ENCODE data around the gene TLCD1.

The TLCD1 gene

GRCh38 chr17:28755486-28755885, 29.5 kb upstream of the TLCD1 start:
- H3K27ac ChIP-seq (ENCODE audit: low read depth, low read length), result no peak overlapping the region
- no peak overlapping the region for H3K9ac ChIP-seq (ENCODE audit: low read length)
- no peak overlapping the region for H3K4me3 ChIP-seq (ENCODE audit: low read depth in 1 of 2, low read length in 2 of 2)
- H3K36me3 ChIP-seq (ENCODE audit: insufficient read depth, low read length), result peaks cover 11% of the 10 kb centered on the region
- H3K4me1 ChIP-seq (ENCODE audit: insufficient read depth, low read length), result no peaks in the 10 kb centered on the region
- no peaks in the 10 kb centered on the region for H3K27me3 ChIP-seq (ENCODE audit: control insufficient read depth in 1 of 2, insufficient read depth in 2 of 2, low read length in 2 of 2)
- H3K9me3 ChIP-seq (ENCODE audit: low read length), result no peaks in the 10 kb centered on the region

GRCh38 chr17:28751600-28752366, 25.8 kb upstream of the TLCD1 start:
- Histone ChIP-seq H3K27me3 (ENCODE audit: control insufficient read depth in 1 of 2, insufficient read depth in 2 of 2, low read length in 2 of 2) (no peaks in the 10 kb centered on the region), H3K4me1 (ENCODE audit: insufficient read depth, low read length) (peaks cover 3% of the 10 kb centered on the region), H3K9me3 (ENCODE audit: low read length) (no peaks in the 10 kb centered on the region), H3K9ac (ENCODE audit: low read length) (no peak overlapping the region), H3K4me3 (ENCODE audit: low read depth in 1 of 2, low read length in 2 of 2) (no peak overlapping the region), H3K27ac (ENCODE audit: low read depth, low read length) (no peak overlapping the region), H3K36me3 (ENCODE audit: insufficient read depth, low read length) (peaks cover 13% of the 10 kb centered on the region)

GRCh38 chr17:28750178-28751047, 24.4 kb upstream of the TLCD1 start:
- Histone ChIP-seq H3K9ac (ENCODE audit: low read length) (peak overlapping the region; percentile 2), H3K36me3 (ENCODE audit: insufficient read depth, low read length) (peaks cover 13% of the 10 kb centered on the region), H3K27me3 (ENCODE audit: control insufficient read depth in 1 of 2, insufficient read depth in 2 of 2, low read length in 2 of 2) (no peaks in the 10 kb centered on the region), H3K4me1 (ENCODE audit: insufficient read depth, low read length) (peaks cover 16% of the 10 kb centered on the region), H3K9me3 (ENCODE audit: low read length) (no peaks in the 10 kb centered on the region), H3K27ac (ENCODE audit: low read depth, low read length) (no peak overlapping the region), H3K4me3 (ENCODE audit: low read depth in 1 of 2, low read length in 2 of 2) (no peak overlapping the region)

GRCh38 chr17:28749516-28750177, 23.6 kb upstream of the TLCD1 start:
- peaks cover 13% of the 10 kb centered on the region for H3K36me3 ChIP-seq (ENCODE audit: insufficient read depth, low read length)
- H3K27me3 ChIP-seq (ENCODE audit: control insufficient read depth in 1 of 2, insufficient read depth in 2 of 2, low read length in 2 of 2), result no peaks in the 10 kb centered on the region
- H3K9me3 ChIP-seq (ENCODE audit: low read length), result no peaks in the 10 kb centered on the region
- peaks cover 24% of the 10 kb centered on the region for H3K4me1 ChIP-seq (ENCODE audit: insufficient read depth, low read length)
- H3K27ac ChIP-seq (ENCODE audit: low read depth, low read length), result no peak overlapping the region
- no peak overlapping the region for H3K4me3 ChIP-seq (ENCODE audit: low read depth in 1 of 2, low read length in 2 of 2)
- no peak overlapping the region for H3K9ac ChIP-seq (ENCODE audit: low read length)

- H3K27ac ChIP-seq (ENCODE audit: low read depth, low read length), result no peak overlapping the region
- no peak overlapping the region for H3K4me3 ChIP-seq (ENCODE audit: low read depth in 1 of 2, low read length in 2 of 2)
- H3K4me1 ChIP-seq (ENCODE audit: insufficient read depth, low read length), result peaks cover 28% of the 10 kb centered on the region
- no peaks in the 10 kb centered on the region for H3K9me3 ChIP-seq (ENCODE audit: low read length)
- no peak overlapping the region for H3K9ac ChIP-seq (ENCODE audit: low read length)
- no peaks in the 10 kb centered on the region for H3K27me3 ChIP-seq (ENCODE audit: control insufficient read depth in 1 of 2, insufficient read depth in 2 of 2, low read length in 2 of 2)
- H3K36me3 ChIP-seq (ENCODE audit: insufficient read depth, low read length), result peaks cover 13% of the 10 kb centered on the region
Observed at GRCh38 chr17:28748852-28749515, 23.0 kb upstream of the TLCD1 start.

- Histone ChIP-seq H3K4me3 (ENCODE audit: low read depth in 1 of 2, low read length in 2 of 2) (no peak overlapping the region), H3K4me1 (ENCODE audit: insufficient read depth, low read length) (peaks cover 28% of the 10 kb centered on the region), H3K27ac (ENCODE audit: low read depth, low read length) (no peak overlapping the region), H3K27me3 (ENCODE audit: control insufficient read depth in 1 of 2, insufficient read depth in 2 of 2, low read length in 2 of 2) (no peaks in the 10 kb centered on the region), H3K9ac (ENCODE audit: low read length) (no peak overlapping the region), H3K36me3 (ENCODE audit: insufficient read depth, low read length) (peaks cover 13% of the 10 kb centered on the region), H3K9me3 (ENCODE audit: low read length) (no peaks in the 10 kb centered on the region)
Observed at GRCh38 chr17:28747801-28748750, 22.0 kb upstream of the TLCD1 start.

- Histone ChIP-seq H3K27me3 (ENCODE audit: control insufficient read depth in 1 of 2, insufficient read depth in 2 of 2, low read length in 2 of 2) (no peaks in the 10 kb centered on the region), H3K9ac (ENCODE audit: low read length) (no peak overlapping the region), H3K27ac (ENCODE audit: low read depth, low read length) (no peak overlapping the region), H3K4me1 (ENCODE audit: insufficient read depth, low read length) (peaks cover 28% of the 10 kb centered on the region), H3K9me3 (ENCODE audit: low read length) (no peaks in the 10 kb centered on the region), H3K4me3 (ENCODE audit: low read depth in 1 of 2, low read length in 2 of 2) (no peak overlapping the region), H3K36me3 (ENCODE audit: insufficient read depth, low read length) (peaks cover 13% of the 10 kb centered on the region)
Observed at GRCh38 chr17:28747051-28747691, 21.1 kb upstream of the TLCD1 start.

- Histone ChIP-seq H3K9me3 (ENCODE audit: low read length) (no peaks in the 10 kb centered on the region), H3K4me3 (ENCODE audit: low read depth in 1 of 2, low read length in 2 of 2) (no peak overlapping the region), H3K9ac (ENCODE audit: low read length) (no peak overlapping the region), H3K36me3 (ENCODE audit: insufficient read depth, low read length) (peaks cover 13% of the 10 kb centered on the region), H3K27ac (ENCODE audit: low read depth, low read length) (no peak overlapping the region), H3K4me1 (ENCODE audit: insufficient read depth, low read length) (peaks cover 28% of the 10 kb centered on the region), H3K27me3 (ENCODE audit: control insufficient read depth in 1 of 2, insufficient read depth in 2 of 2, low read length in 2 of 2) (no peaks in the 10 kb centered on the region)
Observed at GRCh38 chr17:28746611-28747050, 20.6 kb upstream of the TLCD1 start.

GRCh38 chr17:28745786-28746411, 19.9 kb upstream of the TLCD1 start:
- Histone ChIP-seq H3K27ac (ENCODE audit: low read depth, low read length) (peak overlapping the region; percentile 91), H3K36me3 (ENCODE audit: insufficient read depth, low read length) (peaks cover 13% of the 10 kb centered on the region), H3K4me1 (ENCODE audit: insufficient read depth, low read length) (peaks cover 28% of the 10 kb centered on the region), H3K9me3 (ENCODE audit: low read length) (no peaks in the 10 kb centered on the region), H3K9ac (ENCODE audit: low read length) (no peak overlapping the region), H3K4me3 (ENCODE audit: low read depth in 1 of 2, low read length in 2 of 2) (peak overlapping the region in 1 of 2 donors; percentile 28), H3K27me3 (ENCODE audit: control insufficient read depth in 1 of 2, insufficient read depth in 2 of 2, low read length in 2 of 2) (no peaks in the 10 kb centered on the region)
